NCI-H1417 treated with DMSO at 0.1 percent for 48 hours (cell line): Measurements from ENCODE around the gene CFTR.
"Not testable (repeated sequence)": the region's sequence is repeated elsewhere in the genome, so short reads cannot be mapped to it uniquely, and the experiment has no call there.

Experiments
- DNase-seq: peaks from one replicate; lab custom pipeline; 2025; lab: John Stamatoyannopoulos, UW

CFTR gene

GRCh38 chr7:117479225-117480054 lies at the start of gene CFTR:
Gene CFTR, plus strand, starts transcription at chr7:117480025. Its CDS starts 70 bp downstream, at chr7:117480095.
- DNase-seq: no peak

- no peak for DNase-seq
Measured at GRCh38 chr7:117435475-117436043, 44.3 kb upstream of the CFTR start.

GRCh38 chr7:117444646-117445045 lies 35.2 kb upstream of the CFTR start:
- no peak for DNase-seq

- DNase-seq: no peak
Measured at GRCh38 chr7:117445206-117445605, 34.6 kb upstream of the CFTR start.

GRCh38 chr7:117446220-117446815 lies 33.5 kb upstream of the CFTR start:
- no peak for DNase-seq

GRCh38 chr7:117448655-117449054 lies 31.2 kb upstream of the CFTR start:
- no peak for DNase-seq

- peak; percentile 14 for DNase-seq
Measured at GRCh38 chr7:117458977-117459583, 20.7 kb upstream of the CFTR start.

- DNase-seq: no peak
Measured at GRCh38 chr7:117459735-117460134, 20.1 kb upstream of the CFTR start.

GRCh38 chr7:117460815-117461214 lies 19.0 kb upstream of the CFTR start:
- DNase-seq: not testable (repeated sequence)

- no peak for DNase-seq
Measured at GRCh38 chr7:117468174-117468573, 11.7 kb upstream of the CFTR start.

- no peak for DNase-seq
Measured at GRCh38 chr7:117470777-117471176, 9.0 kb upstream of the CFTR start.

- no peak for DNase-seq
Measured at GRCh38 chr7:117472335-117472734, 7.5 kb upstream of the CFTR start.

GRCh38 chr7:117476557-117477215 lies 3.1 kb upstream of the CFTR start:
- no peak for DNase-seq

- no peak for DNase-seq
Measured at GRCh38 chr7:117478836-117479224, 995 bp upstream of the CFTR start.

- DNase-seq: no peak
Measured at GRCh38 chr7:117480055-117480362, 184 bp downstream of the CFTR start.

GRCh38 chr7:117480978-117481377 lies 1.2 kb downstream of the CFTR start:
- no peak for DNase-seq

GRCh38 chr7:117485118-117485620 lies 5.3 kb downstream of the CFTR start:
- DNase-seq: no peak

- DNase-seq: no peak
Measured at GRCh38 chr7:117489016-117489415, 9.2 kb downstream of the CFTR start.

GRCh38 chr7:117489430-117489829 lies 9.6 kb downstream of the CFTR start:
- DNase-seq: no peak

GRCh38 chr7:117489911-117490310 lies 10.1 kb downstream of the CFTR start:
- DNase-seq: no peak

GRCh38 chr7:117492649-117493048 lies 12.8 kb downstream of the CFTR start:
- DNase-seq: no peak

- no peak for DNase-seq
Measured at GRCh38 chr7:117493460-117493859, 13.6 kb downstream of the CFTR start.
